ENCODE results near the gene PTPRJ. TPM values are rescaled to one million over a fixed set of nuclear protein-coding genes. Genes with fewer than 3 reads are reported as not detected.
A peak's percentile ranks its signal among the peaks of the same experiment; 100 is the strongest.

Gene PTPRJ
- total RNA-seq, 2 donors from 2014 or later = 60.7 to 83.3 TPM

DNA sequence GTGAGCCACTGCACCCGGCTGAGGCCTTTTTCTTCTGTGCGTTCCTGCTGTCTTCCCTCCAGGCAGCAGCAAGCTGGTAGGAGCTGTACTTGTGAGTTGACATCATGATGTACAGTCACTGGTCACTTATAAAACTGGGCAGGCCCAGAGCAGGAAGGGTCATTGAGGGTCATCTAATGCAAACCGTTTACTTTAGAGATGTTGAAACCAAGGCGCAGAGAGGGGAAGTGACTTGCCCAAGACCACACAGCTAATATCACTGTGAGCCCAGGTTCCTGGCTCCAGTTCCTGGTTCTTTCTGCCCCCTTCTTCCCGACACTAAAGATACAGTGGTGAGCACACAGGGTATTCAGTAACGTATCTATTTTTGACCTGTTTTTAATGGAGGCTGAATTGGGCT, 27.3 kb downstream of the PTPRJ start:
- ATAC-seq = no peak
- H3K4me1 Mint-ChIP-seq (ENCODE audit: low read depth in 2 of 2) = peaks cover 67 to 71% of the 10 kb centered on the region in 2 donors
- no peaks in the 10 kb centered on the region for H3K27me3 Mint-ChIP-seq
- no peaks in the 10 kb centered on the region for H3K36me3 Mint-ChIP-seq
- H3K27ac Mint-ChIP-seq = peak overlapping the region; percentile 100
- peak overlapping the region; percentile 86 for H3K4me3 Mint-ChIP-seq
- H3K9me3 Mint-ChIP-seq = no peaks in the 10 kb centered on the region
- DNase-seq (ENCODE audit: low spot score) = no peak

GRCh38 chr11:48008951-48009270, 28.6 kb downstream of the PTPRJ start:
- Mint-ChIP-seq H3K27me3 (no peaks in the 10 kb centered on the region), H3K4me3 (peak overlapping the region; percentile 87), H3K36me3 (no peaks in the 10 kb centered on the region), H3K9me3 (no peaks in the 10 kb centered on the region), H3K4me1 (ENCODE audit: low read depth in 2 of 2) (peaks cover 78 to 80% of the 10 kb centered on the region in 2 donors), H3K27ac (peak overlapping the region; percentile 100)
- ATAC-seq = peak; percentile 55 to 70
- DNase-seq (ENCODE audit: low spot score) = peak; percentile 90

DNA sequence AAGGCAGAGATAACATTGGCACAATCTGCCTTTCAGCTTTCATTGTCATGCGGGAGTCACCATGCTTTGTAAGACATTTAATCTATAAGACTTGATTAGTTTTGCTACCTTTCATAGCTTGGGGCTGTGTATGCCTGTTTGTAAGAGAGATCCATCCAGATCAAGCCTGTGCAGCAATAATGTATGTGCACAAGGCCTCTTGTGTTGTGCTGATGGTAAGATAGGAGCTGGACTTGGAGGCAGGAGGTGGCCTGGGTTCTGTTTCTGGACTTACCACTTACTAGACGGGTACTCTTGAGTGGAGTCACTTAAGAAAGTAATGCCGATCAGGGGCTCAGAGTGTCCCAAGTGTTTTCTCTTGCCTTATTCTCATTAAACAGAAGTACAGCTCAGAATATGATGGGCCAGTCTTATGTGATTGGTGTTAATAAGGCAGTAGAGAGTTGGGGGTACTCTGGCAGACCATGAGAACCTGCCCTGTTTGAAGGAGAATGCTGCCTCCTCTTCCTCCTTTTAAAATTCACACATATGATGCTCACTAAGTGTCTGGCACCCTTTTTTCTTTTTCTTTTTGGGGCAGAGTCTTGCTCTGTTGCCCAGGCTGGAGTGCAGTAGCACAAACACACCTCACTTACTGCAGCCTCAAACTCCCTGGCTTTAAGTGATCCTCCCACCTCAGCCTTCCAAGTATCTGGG, 30.9 kb downstream of the PTPRJ start:
- ATAC-seq (no peak), DNase-seq (ENCODE audit: low spot score) (no peak)
- Mint-ChIP-seq H3K27me3 (no peaks in the 10 kb centered on the region), H3K4me1 (ENCODE audit: low read depth in 2 of 2) (peaks cover 66 to 77% of the 10 kb centered on the region in 2 donors), H3K9me3 (no peaks in the 10 kb centered on the region), H3K36me3 (no peaks in the 10 kb centered on the region), H3K4me3 (peak overlapping the region; percentile 88), H3K27ac (peak overlapping the region; percentile 100)

GRCh38 chr11:48011798-48012391, 31.5 kb downstream of the PTPRJ start:
- Mint-ChIP-seq H3K4me1 (ENCODE audit: low read depth in 2 of 2) (peaks cover 63 to 73% of the 10 kb centered on the region in 2 donors), H3K36me3 (no peaks in the 10 kb centered on the region), H3K4me3 (peak overlapping the region; percentile 88), H3K9me3 (no peaks in the 10 kb centered on the region), H3K27me3 (no peaks in the 10 kb centered on the region), H3K27ac (peak overlapping the region; percentile 100)
- DNase-seq (ENCODE audit: low spot score) (peak; percentile 90), ATAC-seq (peak; percentile 83 to 84)

- Mint-ChIP-seq H3K27me3 (no peaks in the 10 kb centered on the region), H3K4me3 (peak overlapping the region; percentile 88), H3K36me3 (no peaks in the 10 kb centered on the region), H3K27ac (peak overlapping the region; percentile 100), H3K4me1 (ENCODE audit: low read depth in 2 of 2) (peaks cover 69 to 78% of the 10 kb centered on the region in 2 donors), H3K9me3 (no peaks in the 10 kb centered on the region)
- ATAC-seq (peak; percentile 62 to 70), DNase-seq (ENCODE audit: low spot score) (peak; percentile 82)
Measured at GRCh38 chr11:48013269-48013901, 33.0 kb downstream of the PTPRJ start.

- Mint-ChIP-seq H3K4me1 (ENCODE audit: low read depth in 2 of 2) (peaks cover 75 to 76% of the 10 kb centered on the region in 2 donors), H3K27me3 (no peaks in the 10 kb centered on the region), H3K27ac (peak overlapping the region; percentile 100), H3K9me3 (no peaks in the 10 kb centered on the region), H3K4me3 (no peak overlapping the region), H3K36me3 (no peaks in the 10 kb centered on the region)
- DNase-seq (ENCODE audit: low spot score) = no peak
- ATAC-seq = no peak
Measured at GRCh38 chr11:48014917-48015316, 34.6 kb downstream of the PTPRJ start.

- Mint-ChIP-seq H3K9me3 (no peaks in the 10 kb centered on the region), H3K4me3 (peak overlapping the region; percentile 75), H3K4me1 (ENCODE audit: low read depth in 2 of 2) (peaks cover 76 to 78% of the 10 kb centered on the region in 2 donors), H3K36me3 (peaks cover under 1% of the 10 kb centered on the region), H3K27ac (peak overlapping the region; percentile 100), H3K27me3 (no peaks in the 10 kb centered on the region)
- no peak for DNase-seq (ENCODE audit: low spot score)
- ATAC-seq = no peak
Measured at GRCh38 chr11:48017105-48017830, 36.9 kb downstream of the PTPRJ start.

DNA sequence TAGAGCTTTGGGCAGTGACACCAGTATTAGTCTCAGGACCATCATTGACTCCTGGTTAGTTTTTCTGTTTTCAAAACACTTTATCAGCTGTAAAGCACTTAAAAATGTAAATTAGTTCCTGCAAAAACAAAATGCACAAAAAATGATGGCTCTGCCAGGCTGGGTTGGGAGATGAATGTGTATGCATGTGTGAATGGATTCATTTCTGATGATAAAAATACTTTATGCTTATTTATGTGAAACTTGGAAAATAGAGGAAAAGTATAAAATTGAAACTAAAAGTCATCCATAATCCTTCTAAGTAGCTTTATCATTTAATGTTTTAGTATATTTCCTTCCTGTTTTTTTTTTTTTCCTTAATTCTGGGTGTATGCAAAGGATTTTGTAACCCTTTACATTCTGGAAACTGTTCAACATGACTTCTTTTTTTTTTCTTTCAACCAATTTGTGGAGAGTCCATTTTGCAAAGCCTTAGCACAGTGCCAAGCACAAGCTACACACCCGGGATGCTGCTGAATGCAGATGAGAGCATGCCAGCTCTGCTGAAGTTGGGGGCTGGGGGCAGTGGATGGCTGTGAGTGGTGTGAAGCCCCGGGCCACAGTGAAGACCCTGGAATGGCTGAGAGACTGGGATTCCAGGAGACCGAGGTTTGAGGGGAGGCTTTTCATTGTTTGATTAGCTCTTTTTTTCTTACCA, 37.6 kb downstream of the PTPRJ start:
- ATAC-seq (no peak), DNase-seq (ENCODE audit: low spot score) (no peak)
- Mint-ChIP-seq H3K36me3 (peaks cover 6% of the 10 kb centered on the region), H3K27ac (peak overlapping the region; percentile 100), H3K4me3 (peak overlapping the region; percentile 75), H3K4me1 (ENCODE audit: low read depth in 2 of 2) (peaks cover 76 to 80% of the 10 kb centered on the region in 2 donors), H3K9me3 (no peaks in the 10 kb centered on the region), H3K27me3 (no peaks in the 10 kb centered on the region)

- peaks cover 6% of the 10 kb centered on the region for H3K36me3 Mint-ChIP-seq
- no peak for ATAC-seq
- no peaks in the 10 kb centered on the region for H3K27me3 Mint-ChIP-seq
Measured at GRCh38 chr11:48018528-48019216, 38.3 kb downstream of the PTPRJ start.

DNA sequence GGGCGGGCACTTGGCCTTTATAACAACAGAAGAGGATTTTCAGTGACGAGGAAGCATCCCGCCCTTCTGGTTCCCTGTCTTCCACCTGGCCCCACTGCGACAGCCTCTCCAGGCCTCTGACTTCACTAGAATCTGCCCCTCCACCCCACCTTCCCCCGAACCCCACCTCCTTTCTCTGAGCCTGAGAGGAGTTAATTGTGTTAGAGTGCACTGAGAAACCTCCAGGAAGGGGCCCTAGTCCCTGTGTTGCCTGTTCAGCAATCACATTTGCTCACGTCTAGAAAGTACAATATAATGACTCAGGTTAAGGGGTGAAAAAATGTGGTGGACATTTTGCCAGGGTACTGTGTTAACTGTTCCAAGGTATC, 38.8 kb downstream of the PTPRJ start:
- no peaks in the 10 kb centered on the region for H3K9me3 Mint-ChIP-seq
- peak; percentile 59 to 70 for ATAC-seq
- H3K4me3 Mint-ChIP-seq = peak overlapping the region; percentile 75
- peak overlapping the region; percentile 100 for H3K27ac Mint-ChIP-seq
- no peaks in the 10 kb centered on the region for H3K27me3 Mint-ChIP-seq
- H3K36me3 Mint-ChIP-seq = peaks cover 7% of the 10 kb centered on the region
- peaks cover 69 to 74% of the 10 kb centered on the region in 2 donors for H3K4me1 Mint-ChIP-seq (ENCODE audit: low read depth in 2 of 2)
- DNase-seq (ENCODE audit: low spot score) = no peak

More at GRCh38 chr11:48018528-48019216, 38.3 kb downstream of the PTPRJ start:
- Mint-ChIP-seq H3K4me1 (ENCODE audit: low read depth in 2 of 2) (peaks cover 71 to 76% of the 10 kb centered on the region in 2 donors), H3K27ac (peak overlapping the region; percentile 100), H3K4me3 (peak overlapping the region; percentile 75), H3K9me3 (no peaks in the 10 kb centered on the region)
- DNase-seq (ENCODE audit: low spot score) = no peak

GRCh38 chr11:48019595-48019994, 39.2 kb downstream of the PTPRJ start:
- H3K4me1 Mint-ChIP-seq (ENCODE audit: low read depth in 2 of 2) = peaks cover 70 to 78% of the 10 kb centered on the region in 2 donors
- no peaks in the 10 kb centered on the region for H3K27me3 Mint-ChIP-seq

GRCh38 chr11:48020092-48020755, 39.9 kb downstream of the PTPRJ start:
- no peaks in the 10 kb centered on the region for H3K27me3 Mint-ChIP-seq
- H3K4me3 Mint-ChIP-seq = peak overlapping the region; percentile 75

More at GRCh38 chr11:48019595-48019994, 39.2 kb downstream of the PTPRJ start:
- DNase-seq (ENCODE audit: low spot score) = no peak
- Mint-ChIP-seq H3K4me3 (peak overlapping the region; percentile 75), H3K36me3 (peaks cover 11% of the 10 kb centered on the region), H3K27ac (peak overlapping the region; percentile 100), H3K9me3 (no peaks in the 10 kb centered on the region)
- ATAC-seq = no peak

More at GRCh38 chr11:48020092-48020755, 39.9 kb downstream of the PTPRJ start:
- no peaks in the 10 kb centered on the region for H3K9me3 Mint-ChIP-seq
- H3K27ac Mint-ChIP-seq = peak overlapping the region; percentile 100
- peaks cover 77 to 78% of the 10 kb centered on the region in 2 donors for H3K4me1 Mint-ChIP-seq (ENCODE audit: low read depth in 2 of 2)
- DNase-seq (ENCODE audit: low spot score) (peak; percentile 87), ATAC-seq (peak; percentile 88 to 96)
- H3K36me3 Mint-ChIP-seq = peaks cover 13% of the 10 kb centered on the region
